Activated CD4-positive, alpha-beta T cell treated with anti-CD3 and anti-CD28 coated beads for 36 hours (primary cell): ENCODE results near the gene FALEC. TPM values are rescaled to one million over a fixed set of nuclear protein-coding genes. Genes with fewer than 3 reads are reported as not detected.
"Not testable (repeated sequence)": the region's sequence is repeated elsewhere in the genome, so short reads cannot be mapped to it uniquely, and the experiment has no call there.

Experiments used
- ATAC-seq: fragments of 200-7000 bp; cut with Tn5 transposase; one replicate; pipeline ENCODE4 v1.10.0; 2021; ENCODE audit warnings: mild to moderate bottlenecking, moderate library complexity
- CTCF ChIA-PET: fragments of 350-600 bp; sonication (Branson Sonifier 250); formaldehyde crosslinking; loops from one replicate; lab custom pipeline; 2021; ENCODE audit warnings: antibody characterized with exemption; lab: Charles Lee
- POLR2A ChIA-PET: fragments of 350-600 bp; sonication (Branson Sonifier 250); formaldehyde crosslinking; loops from one replicate; lab custom pipeline; 2021; ENCODE audit warnings: antibody characterized with exemption, inconsistent platforms; lab: Charles Lee
- DNase-seq: peaks from one replicate; pipeline ENCODE4 v3.0.0-alpha.2; 2020
- H3K27ac Mint-ChIP-seq: one replicate; pipeline ENCODE4 v1.8.0; 2021; ENCODE audit warnings: mixed read lengths
- H3K27me3 Mint-ChIP-seq: one replicate; pipeline ENCODE4 v1.8.0; 2021; ENCODE audit warnings: mixed read lengths
- H3K36me3 Mint-ChIP-seq: one replicate; pipeline ENCODE4 v1.8.0; 2021; ENCODE audit warnings: low read depth, mixed read lengths
- H3K4me1 Mint-ChIP-seq: one replicate; pipeline ENCODE4 v1.8.0; 2021; ENCODE audit warnings: mixed read lengths
- H3K4me3 Mint-ChIP-seq: one replicate; pipeline ENCODE4 v1.8.0; 2021; ENCODE audit warnings: mild to moderate bottlenecking, moderate library complexity, mixed read lengths
- H3K9me3 Mint-ChIP-seq: one replicate; pipeline ENCODE4 v1.8.0; 2021; ENCODE audit warnings: low read depth, mixed read lengths
- intact Hi-C, 2 experiments: fragments of 100-400 bp; cut with DNase I in 1 of 2; cut with micrococcal nuclease in 1 of 2; formaldehyde crosslinking; loops; one replicate each; pipeline versions ENCODE4 v1.14.2 to v1.15.1; 2022 to 2024; cut with DNase I, micrococcal nuclease
- total RNA-seq, 2 experiments: library from RNA; stranded (reverse); gene quantifications; one replicate each; pipeline ENCODE4 v1.2.3, GENCODE V29; 2021

Gene FALEC
- total RNA-seq, 2 experiments from 2014 or later, result 0.34 TPM; not detected in 1

GRCh38 chr1:150564051-150564991 is 48.8 kb downstream of the FALEC start:
- ATAC-seq (no peak), DNase-seq (peak; percentile 64)
- intact Hi-C loops, result loop anchor here (5.0 to 10.0 kb wide), 11 partner anchors 77 to 763 kb away; partner anchors contain the start of genes ARNT (in 1 of the 2), CA14 (in 1 of the 2), CDC42SE1 (in 1 of the 2) and CTSS (in 1 of the 2)
- no peaks in the 10 kb centered on the region for H3K9me3 Mint-ChIP-seq
- peak overlapping the region; percentile 81 for H3K4me3 Mint-ChIP-seq
- peaks cover 9% of the 10 kb centered on the region for H3K36me3 Mint-ChIP-seq
- peaks cover 80% of the 10 kb centered on the region for H3K4me1 Mint-ChIP-seq
- H3K27ac Mint-ChIP-seq, result peak overlapping the region; percentile 99
- POLR2A ChIA-PET, result interaction anchor here (0.6 to 7.7 kb wide), 14 partner anchors 11 to 361 kb away, joined by 3 to 333 read pairs (median 4); partner anchors contain the start of genes ENSA, MCL1 and SETDB1
- H3K27me3 Mint-ChIP-seq, result no peaks in the 10 kb centered on the region
- CTCF ChIA-PET, result interaction anchor here (0.5 to 26.4 kb wide), 4 partner anchors 11 to 57 kb away, joined by 3 to 461 read pairs (median 122); partner anchors contain the start of genes ENSA and MCL1

- H3K27ac Mint-ChIP-seq, result peak overlapping the region; percentile 99
- not testable (repeated sequence) for H3K9me3 Mint-ChIP-seq, ATAC-seq, H3K27me3 Mint-ChIP-seq, DNase-seq
- ChIA-PET CTCF (interaction anchor here (0.6 to 26.4 kb wide), 5 partner anchors 11 to 433 kb away, joined by 3 to 461 read pairs (median 3); partner anchors contain the start of genes ENSA and MCL1), POLR2A (interaction anchor here (0.6 to 7.7 kb wide), 8 partner anchors 10 to 360 kb away, joined by 3 to 333 read pairs (median 8); partner anchors contain the start of genes ENSA, MCL1, RPRD2 and SETDB1)
- H3K36me3 Mint-ChIP-seq, result peaks cover 18% of the 10 kb centered on the region
- H3K4me1 Mint-ChIP-seq, result peaks cover 84% of the 10 kb centered on the region
- H3K4me3 Mint-ChIP-seq, result peak overlapping the region; percentile 22
- intact Hi-C loops, result loop anchor here in 1 of 2 experiments (10.0 kb wide), 2 partner anchors 199 to 599 kb away; partner anchors contain the start of genes CTSS, LYSMD1 and SCNM1
Observed at GRCh38 chr1:150565240-150565991, 49.9 kb downstream of the FALEC start.

DNA sequence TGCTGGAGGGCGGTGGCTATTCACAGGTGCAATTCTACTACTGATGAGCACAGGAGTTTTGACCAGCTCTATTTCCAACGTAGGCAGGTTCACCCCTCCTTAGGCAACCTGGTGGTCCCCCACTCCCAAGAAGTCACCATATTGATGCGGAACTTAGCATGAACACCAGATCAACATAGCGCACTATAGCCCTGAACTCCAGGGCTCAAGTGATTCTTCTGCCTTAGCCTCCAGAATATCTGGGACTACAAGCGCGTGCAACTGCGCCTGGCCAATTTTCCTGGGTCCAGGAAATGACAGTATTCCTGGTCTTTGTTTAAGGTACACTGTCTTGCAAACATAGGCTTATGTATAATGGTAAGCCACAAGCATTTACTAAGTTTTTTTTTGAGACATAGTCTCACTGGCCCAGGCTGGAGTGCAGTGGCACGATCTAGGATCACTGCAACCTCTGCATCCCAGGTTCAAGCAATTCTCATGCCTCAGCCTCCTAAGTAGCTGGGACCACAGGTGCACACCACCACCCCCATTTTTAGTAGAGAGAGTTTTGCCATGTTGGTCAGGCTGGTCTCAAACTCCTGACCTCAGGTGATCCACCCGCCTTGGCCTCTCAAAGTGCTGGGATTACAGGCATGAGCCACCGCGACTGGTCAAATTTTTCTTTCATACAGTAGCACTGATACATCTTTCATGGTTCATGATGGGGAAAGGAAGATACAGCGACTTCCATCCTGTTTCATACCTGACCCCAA is 51.2 kb downstream of the FALEC start:
- DNase-seq (no peak), ATAC-seq (no peak)
- Mint-ChIP-seq H3K27ac (peak overlapping the region; percentile 99), H3K36me3 (peaks cover 31% of the 10 kb centered on the region), H3K4me1 (peaks cover 89% of the 10 kb centered on the region), H3K27me3 (no peaks in the 10 kb centered on the region), H3K9me3 (no peaks in the 10 kb centered on the region), H3K4me3 (peak overlapping the region; percentile 73)
- ChIA-PET POLR2A (interaction anchor here (0.7 to 7.7 kb wide), 10 partner anchors 8 to 359 kb away, joined by 3 to 333 read pairs (median 14); partner anchors contain the start of genes ENSA, MCL1 and SETDB1), CTCF (interaction anchor here (10.1 to 26.4 kb wide), 2 partner anchors 10 to 54 kb away, joined by 239 to 461 read pairs; partner anchors contain the start of genes ENSA and MCL1)
- intact Hi-C loops, result loop anchor here (1.0 to 10.0 kb wide), 7 partner anchors 11 to 598 kb away; partner anchors contain the start of genes CTSS (in 1 of the 2), ENSA (in 1 of the 2), LYSMD1 (in 1 of the 2) and SCNM1 (in 1 of the 2)

GRCh38 chr1:150567341-150567716 is 51.8 kb downstream of the FALEC start:
- intact Hi-C loops, result loop anchor here (1.0 to 10.0 kb wide), 7 partner anchors 10 to 597 kb away; partner anchors contain the start of genes CTSS (in 1 of the 2), ENSA (in 1 of the 2), LYSMD1 (in 1 of the 2) and SCNM1 (in 1 of the 2)
- Mint-ChIP-seq H3K27ac (peak overlapping the region; percentile 99), H3K4me3 (peak overlapping the region; percentile 73), H3K9me3 (no peaks in the 10 kb centered on the region), H3K36me3 (peaks cover 36% of the 10 kb centered on the region), H3K4me1 (peaks cover 94% of the 10 kb centered on the region), H3K27me3 (no peaks in the 10 kb centered on the region)
- POLR2A ChIA-PET, result interaction anchor here (0.7 to 4.9 kb wide), 8 partner anchors 8 to 493 kb away, joined by 3 to 105 read pairs (median 14); partner anchors contain the start of genes ENSA, MCL1 and MLLT11
- ATAC-seq, result peak; percentile 35
- CTCF ChIA-PET, result interaction anchor here (1.0 to 26.4 kb wide), 5 partner anchors 8 to 590 kb away, joined by 3 to 461 read pairs (median 5); partner anchors contain the start of genes ENSA and MCL1
- peak; percentile 80 for DNase-seq

DNA sequence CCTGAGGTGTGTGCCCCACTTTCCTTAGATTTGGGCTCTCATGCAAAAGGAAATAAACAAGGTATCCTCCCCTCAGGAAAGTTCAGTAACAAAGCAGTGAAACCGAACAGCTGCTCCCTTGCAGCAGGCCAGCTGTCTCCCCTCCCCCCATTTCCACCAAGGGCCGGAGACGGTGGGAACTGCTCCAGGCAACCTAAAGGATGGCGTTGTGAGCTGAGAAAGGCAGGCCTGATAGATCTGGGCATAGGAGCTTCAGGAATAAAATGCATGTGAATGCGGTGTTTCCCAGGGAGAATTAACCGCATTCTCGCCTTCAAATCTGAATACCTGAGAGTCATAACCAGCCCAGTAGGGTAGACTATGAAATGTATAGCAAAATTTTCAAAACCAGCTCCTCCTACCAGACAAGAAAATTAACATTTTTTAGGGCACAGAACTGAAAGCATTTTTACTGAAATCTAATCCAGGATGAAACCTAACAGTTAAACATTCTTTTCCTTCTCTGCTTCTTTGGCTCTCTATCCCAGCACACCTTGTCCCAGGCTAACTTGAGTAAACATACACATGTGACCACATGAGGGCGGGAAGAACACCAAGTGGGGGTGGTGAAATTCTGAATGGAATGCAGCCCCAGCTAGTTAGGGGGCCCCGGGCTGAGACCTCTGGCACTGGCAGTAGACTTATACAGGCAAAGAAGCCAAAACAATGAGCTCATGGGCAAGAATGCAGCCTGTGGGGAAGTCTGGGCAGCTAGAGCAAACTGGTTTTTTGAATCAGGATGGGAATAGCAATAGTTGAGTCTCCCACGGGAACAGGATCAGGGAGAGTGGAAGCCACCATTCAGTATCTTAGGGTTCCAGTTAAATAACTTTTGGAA is 52.4 kb downstream of the FALEC start:
- Mint-ChIP-seq H3K9me3 (no peaks in the 10 kb centered on the region), H3K4me1 (peaks cover 95% of the 10 kb centered on the region), H3K27ac (peak overlapping the region; percentile 99), H3K4me3 (peak overlapping the region; percentile 73), H3K27me3 (no peaks in the 10 kb centered on the region), H3K36me3 (peaks cover 43% of the 10 kb centered on the region)
- intact Hi-C loops, result loop anchor here (1.0 to 10.0 kb wide), 7 partner anchors 9 to 597 kb away; partner anchors contain the start of genes ENSA (in 2 of the 2), CTSS (in 1 of the 2), LYSMD1 (in 1 of the 2) and SCNM1 (in 1 of the 2)
- ChIA-PET POLR2A (interaction anchor here (0.6 to 4.9 kb wide), 9 partner anchors 9 to 492 kb away, joined by 3 to 105 read pairs (median 11); partner anchors contain the start of genes ENSA, GOLPH3L, MCL1 and MLLT11), CTCF (interaction anchor here (0.6 to 26.4 kb wide), 8 partner anchors 7 to 1026 kb away, joined by 3 to 461 read pairs (median 4); partner anchors contain the start of genes ENSA and MCL1)
- DNase-seq, result peak; percentile 76
- peak; percentile 24 for ATAC-seq

GRCh38 chr1:150568594-150568966 is 53.0 kb downstream of the FALEC start:
- Mint-ChIP-seq H3K36me3 (peaks cover 49% of the 10 kb centered on the region), H3K4me3 (peak overlapping the region; percentile 73), H3K27me3 (no peaks in the 10 kb centered on the region), H3K27ac (peak overlapping the region; percentile 99), H3K4me1 (peaks cover 95% of the 10 kb centered on the region), H3K9me3 (no peaks in the 10 kb centered on the region)
- DNase-seq, result no peak
- intact Hi-C loops, result loop anchor here in 1 of 2 experiments (1.0 to 10.0 kb wide), 3 partner anchors 61 to 596 kb away; partner anchors contain the start of genes CTSS, ENSA, LYSMD1 and SCNM1
- ATAC-seq, result peak; percentile 3
- CTCF ChIA-PET, result interaction anchor here (0.6 to 26.4 kb wide), 7 partner anchors 7 to 1025 kb away, joined by 3 to 461 read pairs (median 4); partner anchors contain the start of genes ENSA and MCL1
- POLR2A ChIA-PET, result interaction anchor here (0.6 to 4.9 kb wide), 9 partner anchors 9 to 492 kb away, joined by 3 to 105 read pairs (median 11); partner anchors contain the start of genes ENSA, GOLPH3L, MCL1 and MLLT11

DNA sequence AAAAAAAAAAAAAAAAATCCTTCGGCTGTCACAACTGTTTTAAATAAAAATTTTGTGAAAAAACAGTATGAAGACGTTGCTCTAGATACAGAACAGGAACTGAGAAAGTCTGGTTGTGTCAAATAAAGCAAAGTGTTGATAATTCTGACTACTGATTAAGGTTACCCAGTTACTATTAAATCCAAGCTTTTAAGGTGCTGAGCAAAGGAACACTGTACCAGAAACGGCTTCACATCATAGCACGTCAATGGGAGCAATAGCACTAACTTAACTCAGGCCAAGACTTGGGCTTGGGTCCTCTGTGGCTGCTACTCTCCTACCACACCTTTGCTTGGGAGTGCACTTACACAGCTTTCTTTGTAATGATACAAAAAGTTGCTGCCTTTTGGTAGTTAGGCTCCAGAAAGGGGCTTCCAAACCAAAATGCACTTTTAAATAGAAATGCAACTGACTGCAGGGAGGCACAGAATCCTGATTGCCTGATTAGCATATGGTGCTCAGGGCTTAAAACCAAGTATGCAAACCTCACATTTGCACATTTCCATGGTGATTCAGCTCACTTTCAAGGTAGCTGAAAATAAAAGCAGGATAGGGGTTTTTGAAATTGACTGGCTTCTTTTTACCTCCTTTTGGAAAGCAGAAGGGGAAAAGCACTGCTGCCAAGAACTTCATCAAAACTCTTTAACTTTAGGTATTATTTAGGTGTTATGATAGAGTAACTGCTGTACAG is 57.5 kb downstream of the FALEC start:
- Mint-ChIP-seq H3K36me3 (peaks cover 86% of the 10 kb centered on the region), H3K27ac (peak overlapping the region; percentile 98), H3K4me1 (peaks cover 67% of the 10 kb centered on the region), H3K27me3 (no peaks in the 10 kb centered on the region), H3K4me3 (peak overlapping the region; percentile 95), H3K9me3 (no peaks in the 10 kb centered on the region)
- ChIA-PET POLR2A (interaction anchor here (0.6 to 11.8 kb wide), 6 partner anchors 10 to 432 kb away, joined by 3 to 333 read pairs (median 4); partner anchors contain the start of genes ENSA and GOLPH3L), CTCF (interaction anchor here (13.5 to 26.4 kb wide), 2 partner anchors 9 to 48 kb away, joined by 239 to 461 read pairs; partner anchors contain the start of gene ENSA)
- intact Hi-C loops, result no loop called here
- no peak for DNase-seq
- no peak for ATAC-seq

DNA sequence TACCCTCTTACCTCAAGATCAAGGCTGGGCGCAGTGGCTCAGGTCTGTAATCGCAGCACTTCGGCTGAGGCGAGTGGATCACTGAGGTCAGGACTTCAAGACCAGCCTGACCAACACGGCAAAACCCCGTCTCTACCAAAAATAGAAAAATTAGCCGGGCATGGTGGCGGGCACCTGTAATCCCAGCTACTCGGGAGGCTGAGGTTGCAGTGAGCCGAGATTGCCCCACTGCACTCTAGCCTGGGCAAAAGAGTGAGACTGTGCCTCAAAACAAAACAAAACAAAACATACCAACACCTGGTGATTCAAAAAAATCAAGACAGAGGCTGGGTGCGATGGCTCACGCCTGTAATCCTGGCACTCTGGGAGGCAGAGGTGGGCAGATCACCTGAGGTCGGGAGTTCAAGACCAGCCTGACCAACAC is 58.1 kb downstream of the FALEC start:
- ATAC-seq, intact Hi-C loops, H3K27me3 Mint-ChIP-seq, H3K9me3 Mint-ChIP-seq: not testable (repeated sequence)
- H3K36me3 Mint-ChIP-seq, result peaks cover 92% of the 10 kb centered on the region
- H3K27ac Mint-ChIP-seq, result peak overlapping the region; percentile 98
- ChIA-PET CTCF (interaction anchor here (13.5 to 26.4 kb wide), 2 partner anchors 10 to 47 kb away, joined by 239 to 461 read pairs; partner anchors contain the start of gene ENSA), POLR2A (interaction anchor here (0.7 to 11.8 kb wide), 5 partner anchors 11 to 56 kb away, joined by 3 to 333 read pairs (median 4); partner anchors contain the start of gene ENSA)
- H3K4me3 Mint-ChIP-seq, result peak overlapping the region; percentile 95
- H3K4me1 Mint-ChIP-seq, result peaks cover 61% of the 10 kb centered on the region
- peak; percentile 60 for DNase-seq
